GM21717 (cell line): ENCODE measurements around the gene CPT1C.

Experiments
- ATAC-seq: cut with Tn5 transposase; IDR thresholded peaks from one replicate; pipeline ENCODE4 v1.9.1; 2021; ENCODE audit warnings: mild to moderate bottlenecking, moderate library complexity; ENCODE audit not compliant: unreplicated experiment

Gene CPT1C

DNA sequence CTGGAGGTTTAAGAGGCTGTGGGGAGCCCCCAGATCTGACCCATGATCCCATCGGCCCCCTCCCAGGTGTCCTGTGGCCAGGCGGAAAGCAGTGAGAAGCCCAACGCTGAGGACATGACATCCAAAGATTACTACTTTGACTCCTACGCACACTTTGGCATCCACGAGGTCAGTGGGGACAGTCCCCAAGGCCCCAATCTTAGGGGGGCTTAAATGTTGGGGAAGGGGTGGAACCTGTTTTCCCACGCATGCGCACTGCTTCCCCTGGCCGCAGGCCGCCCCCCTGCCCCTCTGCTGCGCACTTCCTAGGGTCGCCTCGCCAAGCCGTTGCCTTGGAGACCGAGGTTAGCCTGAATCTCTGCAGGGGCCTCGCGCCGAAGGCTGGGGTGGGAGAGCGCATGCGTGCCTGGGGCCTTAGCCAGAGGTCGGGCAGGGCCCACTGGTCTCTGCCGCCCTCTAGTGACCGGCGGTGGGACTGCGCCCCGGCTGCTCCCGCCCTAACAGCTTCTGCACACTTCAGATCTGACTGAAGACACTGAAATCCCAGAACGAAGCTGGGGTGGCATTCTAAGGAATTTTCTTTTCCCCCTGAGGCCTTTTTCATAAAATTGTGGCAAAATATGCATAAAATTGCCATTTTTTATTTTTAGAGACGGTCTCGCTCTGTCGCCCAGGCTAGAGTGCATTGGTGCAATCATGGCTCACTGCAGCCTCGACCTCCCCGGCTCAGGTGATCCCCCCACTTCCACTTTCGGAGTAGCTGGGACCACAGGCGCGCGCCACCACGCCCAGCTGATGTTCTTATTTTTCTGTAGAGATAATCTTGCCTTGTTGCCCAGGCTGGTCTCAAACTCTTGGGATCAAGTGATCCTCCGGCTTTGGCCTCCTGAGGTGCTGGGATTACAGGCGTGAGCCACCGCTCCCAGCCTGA, 10.2 kb upstream of the CPT1C start:
- no peak for ATAC-seq

DNA sequence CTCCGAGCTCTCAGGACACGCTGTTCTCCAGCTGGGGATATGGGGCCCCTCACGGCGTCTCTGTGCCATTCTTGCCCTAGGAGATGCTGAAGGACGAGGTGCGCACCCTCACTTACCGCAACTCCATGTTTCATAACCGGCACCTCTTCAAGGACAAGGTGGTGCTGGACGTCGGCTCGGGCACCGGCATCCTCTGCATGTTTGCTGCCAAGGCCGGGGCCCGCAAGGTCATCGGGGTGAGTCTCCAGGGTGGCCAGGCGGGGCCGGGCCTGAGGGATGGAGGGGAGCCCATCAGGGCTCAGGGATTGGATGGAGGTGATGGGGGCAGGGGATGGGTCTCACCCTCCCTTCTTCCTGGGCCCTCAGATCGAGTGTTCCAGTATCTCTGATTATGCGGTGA, 9.1 kb upstream of the CPT1C start:
- ATAC-seq = no peak

GRCh38 chr19:49682274-49682673, 8.6 kb upstream of the CPT1C start:
- ATAC-seq = no peak

- no peak for ATAC-seq
Measured at GRCh38 chr19:49683814-49684250, 7.1 kb upstream of the CPT1C start.

GRCh38 chr19:49684251-49684982, 6.5 kb upstream of the CPT1C start:
- no peak for ATAC-seq

DNA sequence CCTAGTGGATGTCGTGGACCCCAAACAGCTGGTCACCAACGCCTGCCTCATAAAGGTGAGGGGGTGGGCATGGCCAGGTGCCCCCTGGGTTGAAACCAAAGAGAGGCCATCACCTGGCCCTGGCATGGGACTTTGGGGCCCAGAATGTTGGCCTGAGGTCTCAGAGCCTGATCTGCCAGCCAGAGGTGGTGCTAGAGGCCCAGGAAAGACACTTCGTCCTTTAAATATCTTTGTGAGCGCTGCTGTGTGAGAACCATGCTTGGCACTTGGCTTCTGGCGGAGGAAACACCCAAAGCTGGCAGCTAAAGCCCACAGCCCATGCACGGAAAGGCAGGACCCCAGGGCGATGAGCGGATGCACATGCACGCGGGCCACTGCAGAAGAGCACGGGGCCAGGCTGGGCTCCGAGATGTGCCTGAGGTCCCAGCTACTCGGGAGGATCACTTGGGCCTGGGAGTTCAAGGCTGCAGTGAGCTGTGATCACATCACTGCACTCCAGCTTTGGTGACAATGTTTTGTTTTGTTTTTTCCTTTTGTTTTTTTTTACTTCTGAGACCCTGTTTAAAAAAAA, 5.8 kb upstream of the CPT1C start:
- no peak for ATAC-seq

- ATAC-seq = no peak
Measured at GRCh38 chr19:49685845-49686332, 5.0 kb upstream of the CPT1C start.

DNA sequence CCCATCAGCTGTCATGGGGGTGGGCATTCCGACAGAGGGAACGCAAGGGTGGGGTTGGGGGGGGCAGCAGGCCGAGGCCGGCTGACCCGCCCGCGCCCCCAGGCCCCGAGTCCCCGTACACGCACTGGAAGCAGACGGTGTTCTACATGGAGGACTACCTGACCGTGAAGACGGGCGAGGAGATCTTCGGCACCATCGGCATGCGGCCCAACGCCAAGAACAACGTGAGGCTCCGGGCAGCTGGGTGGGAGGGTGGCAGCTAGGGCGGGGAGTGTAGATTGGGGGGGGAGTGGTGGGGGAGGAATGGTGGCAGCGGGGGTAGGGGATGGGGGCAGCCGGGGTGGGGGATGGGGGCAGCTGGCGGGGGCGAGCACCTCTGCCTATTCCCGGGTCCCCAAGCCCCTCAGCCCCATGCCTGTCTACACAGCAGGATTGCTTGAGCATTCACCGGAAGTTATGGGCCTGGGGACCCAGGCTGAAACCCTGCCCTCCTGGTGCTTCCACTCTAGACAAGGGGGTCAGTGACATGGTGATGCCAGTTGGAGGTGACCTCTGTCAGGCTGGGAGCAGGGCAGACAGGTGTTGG, 4.3 kb upstream of the CPT1C start:
- no peak for ATAC-seq

GRCh38 chr19:49687150-49687549, 3.8 kb upstream of the CPT1C start:
- no peak for ATAC-seq

GRCh38 chr19:49687566-49688316, 3.2 kb upstream of the CPT1C start:
- no peak for ATAC-seq

DNA sequence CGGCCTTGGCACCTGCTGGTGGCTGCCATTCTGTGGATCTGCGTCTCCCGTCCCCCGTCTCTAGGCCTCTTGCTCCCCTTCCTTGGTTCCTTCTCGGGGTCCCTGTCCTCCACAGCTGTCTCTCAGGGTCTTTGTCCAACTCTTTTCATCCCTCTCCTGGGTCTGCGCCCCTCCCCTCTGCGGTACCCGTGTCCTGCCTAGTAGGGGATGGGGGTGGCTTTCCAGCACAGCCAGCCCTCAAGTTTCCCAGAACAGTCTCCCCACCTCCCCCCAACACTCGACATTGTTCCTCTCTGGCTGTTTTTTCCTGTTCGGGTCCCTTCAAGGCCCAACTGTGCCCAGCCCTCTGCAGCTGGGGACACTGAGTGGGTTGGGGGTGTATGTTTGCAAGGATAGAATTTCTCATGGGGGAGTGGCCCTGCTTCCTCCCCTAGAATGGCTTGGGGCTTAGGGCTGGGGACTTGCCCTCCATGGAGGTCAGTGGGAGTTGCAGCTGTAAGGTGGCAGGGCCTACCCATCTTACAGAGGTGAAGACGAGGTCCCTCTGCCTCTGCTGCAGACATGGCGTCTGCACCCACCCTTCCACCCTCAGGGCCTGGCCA, 2.3 kb upstream of the CPT1C start:
- ATAC-seq = no peak

GRCh38 chr19:49689133-49690078, 1.5 kb upstream of the CPT1C start, which contains the start of gene ADM5:
Gene ADM5, plus strand, starts transcription at chr19:49689594. Its CDS starts 244 bp downstream, at chr19:49689838.
- no peak for ATAC-seq

- ATAC-seq = no peak
Measured at GRCh38 chr19:49690079-49690655, 749 bp upstream of the CPT1C start.

DNA sequence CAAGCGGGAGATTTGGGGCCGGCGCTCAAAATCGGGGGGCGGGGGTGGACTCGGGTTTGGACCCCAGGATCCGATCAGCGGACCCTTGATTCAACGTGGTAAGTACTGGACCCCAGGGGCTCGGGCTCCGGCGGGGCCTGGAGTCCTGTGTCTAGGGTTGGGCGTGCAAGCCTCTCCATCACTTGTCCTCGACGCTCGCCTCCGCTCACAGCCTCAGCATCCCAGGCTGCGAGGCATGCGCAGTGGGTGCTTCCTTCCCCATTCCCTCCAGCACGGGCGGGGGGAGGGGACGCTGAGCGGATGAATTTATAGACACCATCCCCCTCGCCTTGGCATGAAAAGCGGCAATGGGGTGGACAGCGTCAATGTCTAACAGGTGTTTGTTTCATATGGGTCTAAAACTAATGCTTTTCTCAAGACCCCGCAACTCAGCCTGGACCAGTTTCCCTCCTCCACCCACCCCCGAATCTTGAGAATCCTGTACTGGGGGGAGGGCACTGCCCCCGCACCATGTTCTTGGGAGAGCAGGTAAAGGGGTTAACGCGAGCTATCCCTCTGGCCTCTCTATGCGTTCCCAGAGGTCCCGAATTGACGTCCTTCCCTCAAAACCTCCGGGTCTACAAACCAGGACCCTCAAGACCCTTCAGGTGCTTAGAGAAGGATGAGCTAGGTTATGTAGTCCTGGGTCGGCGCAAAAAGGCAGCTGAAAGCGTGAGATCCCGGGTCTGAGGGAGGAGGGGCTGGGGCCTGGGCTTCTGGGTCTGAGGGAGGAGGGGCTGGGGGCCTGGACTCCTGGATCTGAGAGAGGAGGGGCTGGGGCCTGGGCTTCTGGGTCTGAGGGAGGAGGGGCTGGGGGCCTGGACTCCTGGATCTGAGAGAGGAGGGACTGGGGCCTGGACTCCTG, 579 bp downstream of the CPT1C start:
- ATAC-seq = no peak

- ATAC-seq = no peak
Measured at GRCh38 chr19:49692147-49692506, 1.2 kb downstream of the CPT1C start.

DNA sequence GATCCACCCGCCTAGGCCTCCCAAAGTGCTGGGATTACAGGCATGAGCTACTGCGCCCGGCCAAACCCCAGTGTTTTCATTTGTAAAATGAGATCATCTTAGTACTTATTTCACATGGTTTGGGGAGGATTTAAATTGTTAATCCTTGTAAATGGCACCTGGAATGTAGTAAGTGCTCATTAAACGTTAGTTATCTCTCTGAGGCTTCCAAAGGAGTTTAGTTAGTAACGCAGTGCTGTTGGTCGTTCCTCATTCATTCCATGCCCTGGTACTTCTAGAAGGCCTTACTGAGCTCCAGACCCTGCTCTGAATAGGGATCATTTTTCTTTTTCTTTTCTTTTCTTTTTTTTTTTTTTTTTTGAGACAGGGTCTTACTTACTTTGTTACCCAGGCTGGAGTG, 5.2 kb downstream of the CPT1C start:
- ATAC-seq = no peak

- no peak for ATAC-seq
Measured at GRCh38 chr19:49696865-49697264, 5.9 kb downstream of the CPT1C start.

- no peak for ATAC-seq
Measured at GRCh38 chr19:49699364-49699763, 8.4 kb downstream of the CPT1C start.
